Cardiac fibroblast (primary cell): Measurements from ENCODE around the gene PDCD1LG2.
"Not testable (repeated sequence)": the region's sequence is repeated elsewhere in the genome, so short reads cannot be mapped to it uniquely, and the experiment has no call there.

Experiments
- DNase-seq, 2 donors: peaks; one replicate each; pipeline versions ENCODE4 v3.0.0 to v3.0.0-alpha.2; 2010; ENCODE audit warnings: low read depth in 2 of 2
- H3K4me3 ChIP-seq, 2 donors: replicated peaks in 1 of 2; 1 replicate in 1 of 2; 2 replicates in 1 of 2; pipeline ENCODE4 v1.5.1; 2011; ENCODE audit warnings: low read depth in 2 of 2, low read length in 2 of 2, mild to moderate bottlenecking in 2 of 2, moderate library complexity in 1 of 2
- CTCF ChIP-seq: IDR thresholded peaks from one replicate; pipeline ENCODE4 v1.5.1; 2011; ENCODE audit warnings: low read depth, mild to moderate bottlenecking, low read length, inconsistent platforms

PDCD1LG2 gene

GRCh38 chr9:5493679-5494511 is 16.4 kb upstream of the PDCD1LG2 start:
- H3K4me3 ChIP-seq: no peak overlapping the region
- no peak for TF ChIP-seq CTCF
- DNase-seq: peak; percentile 81 to 95

- H3K4me3 ChIP-seq, DNase-seq: not testable (repeated sequence)
These were observed 15.6 kb upstream of the PDCD1LG2 start for GRCh38 chr9:5494765-5495164.

GRCh38 chr9:5499157-5499556 is 11.2 kb upstream of the PDCD1LG2 start:
- DNase-seq: no peak
- H3K4me3 ChIP-seq: no peak overlapping the region
- no peak for TF ChIP-seq CTCF

- DNase-seq: peak; percentile 84 to 91
- no peak for TF ChIP-seq CTCF
- no peak overlapping the region for H3K4me3 ChIP-seq
These were observed 10.4 kb upstream of the PDCD1LG2 start for GRCh38 chr9:5499889-5500398.

GRCh38 chr9:5500441-5501235 is 9.7 kb upstream of the PDCD1LG2 start:
- H3K4me3 ChIP-seq: no peak overlapping the region
- peak; percentile 78 to 96 for DNase-seq
- TF ChIP-seq CTCF: no peak

- TF ChIP-seq CTCF: no peak
- no peak overlapping the region for H3K4me3 ChIP-seq
- DNase-seq: no peak
These were observed 7.8 kb upstream of the PDCD1LG2 start for GRCh38 chr9:5502553-5502952.

GRCh38 chr9:5509573-5509972 is 758 bp upstream of the PDCD1LG2 start:
- DNase-seq: peak; percentile 94 to 99
- H3K4me3 ChIP-seq: peak overlapping the region in 1 of 2 donors; percentile 59
- TF ChIP-seq CTCF: no peak
